H1 (cell line): Measurements from ENCODE around the gene GXYLT1.

Experiments
- POLR2A ChIP-seq, 2 experiments: IDR thresholded peaks; 1 replicate in 1 of 2; 2 replicates in 1 of 2; pipeline ENCODE4 v1.6.1; 2011; ENCODE audit warnings: low read depth in 2 of 2, low read length in 2 of 2, mild to moderate bottlenecking in 2 of 2; ENCODE audit errors: control extremely low read depth in 1 of 2
- TBP ChIP-seq: IDR thresholded peaks from 2 replicates; pipeline ENCODE4 v1.6.1; 2011; ENCODE audit warnings: low read depth, low read length, improper control_type of control experiment
- TF ChIP-seq, protein P1 (sequence below), 3 experiments: IDR thresholded peaks; 1 replicate in 2 of 3; 2 replicates in 1 of 3; pipeline versions ENCODE4 v1.5.1 to v1.6.1; 2011; ENCODE audit warnings: low read length in 3 of 3, mild to moderate bottlenecking in 3 of 3, inconsistent platforms in 2 of 3, low read depth in 1 of 3, moderate library complexity in 1 of 3; ENCODE audit not compliant: insufficient read depth in 1 of 3; ENCODE audit errors: control extremely low read depth in 1 of 3
- TF ChIP-seq, protein P2 (sequence below): IDR thresholded peaks from 2 replicates; pipeline ENCODE4 v1.6.1; 2011; ENCODE audit warnings: low read length, improper control_type of control experiment

DNA sequence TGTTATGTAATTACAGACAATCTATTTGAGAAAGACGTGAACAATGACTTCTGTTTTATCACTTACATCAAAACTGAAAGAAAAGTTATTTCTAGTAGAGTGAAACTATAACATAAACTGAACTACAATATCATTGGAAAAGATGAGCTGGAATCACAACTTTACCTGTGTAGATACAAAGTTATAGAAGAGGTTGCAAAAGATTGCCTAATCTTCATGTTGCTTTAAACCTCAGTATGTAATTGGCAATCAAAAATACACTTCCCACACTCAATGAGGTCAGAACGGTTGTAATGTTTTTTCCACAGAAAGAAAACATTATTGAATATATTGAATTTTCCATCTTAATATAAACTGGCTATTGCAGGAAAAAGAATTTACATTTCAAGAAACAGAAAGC is 37.7 kb upstream of the GXYLT1 start:
- TF ChIP-seq, protein P1, sequence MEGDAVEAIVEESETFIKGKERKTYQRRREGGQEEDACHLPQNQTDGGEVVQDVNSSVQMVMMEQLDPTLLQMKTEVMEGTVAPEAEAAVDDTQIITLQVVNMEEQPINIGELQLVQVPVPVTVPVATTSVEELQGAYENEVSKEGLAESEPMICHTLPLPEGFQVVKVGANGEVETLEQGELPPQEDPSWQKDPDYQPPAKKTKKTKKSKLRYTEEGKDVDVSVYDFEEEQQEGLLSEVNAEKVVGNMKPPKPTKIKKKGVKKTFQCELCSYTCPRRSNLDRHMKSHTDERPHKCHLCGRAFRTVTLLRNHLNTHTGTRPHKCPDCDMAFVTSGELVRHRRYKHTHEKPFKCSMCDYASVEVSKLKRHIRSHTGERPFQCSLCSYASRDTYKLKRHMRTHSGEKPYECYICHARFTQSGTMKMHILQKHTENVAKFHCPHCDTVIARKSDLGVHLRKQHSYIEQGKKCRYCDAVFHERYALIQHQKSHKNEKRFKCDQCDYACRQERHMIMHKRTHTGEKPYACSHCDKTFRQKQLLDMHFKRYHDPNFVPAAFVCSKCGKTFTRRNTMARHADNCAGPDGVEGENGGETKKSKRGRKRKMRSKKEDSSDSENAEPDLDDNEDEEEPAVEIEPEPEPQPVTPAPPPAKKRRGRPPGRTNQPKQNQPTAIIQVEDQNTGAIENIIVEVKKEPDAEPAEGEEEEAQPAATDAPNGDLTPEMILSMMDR (IDR thresholded peaks at IDR 0.05; ENCODE audit: control extremely low read depth in 1 of 3, insufficient read depth in 1 of 3, low read depth in 1 of 3, low read length in 3 of 3): no peak
- TF ChIP-seq POLR2A (IDR thresholded peaks at IDR 0.05; ENCODE audit: control extremely low read depth in 1 of 2, low read depth in 2 of 2, low read length in 2 of 2): no peak
- TF ChIP-seq TBP: no peak
- TF ChIP-seq, protein P2, sequence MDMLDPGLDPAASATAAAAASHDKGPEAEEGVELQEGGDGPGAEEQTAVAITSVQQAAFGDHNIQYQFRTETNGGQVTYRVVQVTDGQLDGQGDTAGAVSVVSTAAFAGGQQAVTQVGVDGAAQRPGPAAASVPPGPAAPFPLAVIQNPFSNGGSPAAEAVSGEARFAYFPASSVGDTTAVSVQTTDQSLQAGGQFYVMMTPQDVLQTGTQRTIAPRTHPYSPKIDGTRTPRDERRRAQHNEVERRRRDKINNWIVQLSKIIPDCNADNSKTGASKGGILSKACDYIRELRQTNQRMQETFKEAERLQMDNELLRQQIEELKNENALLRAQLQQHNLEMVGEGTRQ: no peak
